ENCODE measurements around the gene BEND7. TPM values are rescaled to one million over a fixed set of nuclear protein-coding genes. Genes with fewer than 3 reads are reported as not detected.

BEND7 gene
- total RNA-seq, 2 experiments from 2014 or later, result not detected

DNA sequence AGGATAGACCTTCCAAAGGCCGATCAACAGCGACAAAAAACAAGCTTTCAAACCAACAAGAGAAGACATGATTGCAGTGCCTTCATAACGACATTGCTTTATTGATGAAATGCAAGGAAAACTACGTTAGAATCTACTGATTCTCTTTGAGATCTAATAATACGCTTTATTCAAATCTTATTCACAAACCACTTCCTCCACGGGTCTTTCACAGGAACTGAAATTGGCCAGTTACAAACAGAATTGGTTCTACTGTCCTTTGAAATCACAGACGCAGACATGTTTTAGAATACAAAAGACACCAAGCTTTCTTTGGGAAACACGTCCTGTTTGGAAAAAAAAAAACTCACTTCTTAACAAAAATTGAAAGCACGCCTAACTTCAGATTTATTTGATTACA is 106.0 kb downstream of the BEND7 start:
- H3K36me3 Mint-ChIP-seq (ENCODE audit: low read depth), result no peaks in the 10 kb centered on the region
- TF ChIP-seq, protein P1, sequence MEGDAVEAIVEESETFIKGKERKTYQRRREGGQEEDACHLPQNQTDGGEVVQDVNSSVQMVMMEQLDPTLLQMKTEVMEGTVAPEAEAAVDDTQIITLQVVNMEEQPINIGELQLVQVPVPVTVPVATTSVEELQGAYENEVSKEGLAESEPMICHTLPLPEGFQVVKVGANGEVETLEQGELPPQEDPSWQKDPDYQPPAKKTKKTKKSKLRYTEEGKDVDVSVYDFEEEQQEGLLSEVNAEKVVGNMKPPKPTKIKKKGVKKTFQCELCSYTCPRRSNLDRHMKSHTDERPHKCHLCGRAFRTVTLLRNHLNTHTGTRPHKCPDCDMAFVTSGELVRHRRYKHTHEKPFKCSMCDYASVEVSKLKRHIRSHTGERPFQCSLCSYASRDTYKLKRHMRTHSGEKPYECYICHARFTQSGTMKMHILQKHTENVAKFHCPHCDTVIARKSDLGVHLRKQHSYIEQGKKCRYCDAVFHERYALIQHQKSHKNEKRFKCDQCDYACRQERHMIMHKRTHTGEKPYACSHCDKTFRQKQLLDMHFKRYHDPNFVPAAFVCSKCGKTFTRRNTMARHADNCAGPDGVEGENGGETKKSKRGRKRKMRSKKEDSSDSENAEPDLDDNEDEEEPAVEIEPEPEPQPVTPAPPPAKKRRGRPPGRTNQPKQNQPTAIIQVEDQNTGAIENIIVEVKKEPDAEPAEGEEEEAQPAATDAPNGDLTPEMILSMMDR (IDR thresholded peaks at IDR 0.05), result no peak

GRCh38 chr10:13421382-13421917 is 107.4 kb downstream of the BEND7 start:
- Mint-ChIP-seq H3K27me3 (peaks cover 13% of the 10 kb centered on the region), H3K36me3 (ENCODE audit: low read depth) (no peaks in the 10 kb centered on the region), H3K9me3 (peaks cover 2% of the 10 kb centered on the region), H3K4me1 (ENCODE audit: low read depth) (no peaks in the 10 kb centered on the region), H3K4me3 (no peak overlapping the region), H3K27ac (no peak overlapping the region)
- intact Hi-C loops (cut with micrococcal nuclease), result no loop called here
- ATAC-seq (no peak), DNase-seq (no peak)
- CTCF ChIA-PET, result no interaction called here
- POLR2A ChIA-PET, result interaction anchor here (0.6 kb wide), 1 partner anchor 18 kb away, joined by 3 read pairs; no protein-coding TSS in a partner anchor
- TF ChIP-seq, protein P1 (IDR thresholded peaks at IDR 0.05), result no peak

More for the DNA sequence above, 106.0 kb downstream of the BEND7 start:
- no peaks in the 10 kb centered on the region for H3K4me1 Mint-ChIP-seq (ENCODE audit: low read depth)
- H3K4me3 Mint-ChIP-seq, result no peak overlapping the region
- no peak for ATAC-seq
- H3K27me3 Mint-ChIP-seq, result peaks cover 15% of the 10 kb centered on the region
- H3K27ac Mint-ChIP-seq, result no peak overlapping the region
- ChIA-PET CTCF (no interaction called here), POLR2A (no interaction called here)
- DNase-seq, result no peak
- intact Hi-C loops (cut with micrococcal nuclease), result no loop called here
- H3K9me3 Mint-ChIP-seq, result peaks cover 2% of the 10 kb centered on the region

DNA sequence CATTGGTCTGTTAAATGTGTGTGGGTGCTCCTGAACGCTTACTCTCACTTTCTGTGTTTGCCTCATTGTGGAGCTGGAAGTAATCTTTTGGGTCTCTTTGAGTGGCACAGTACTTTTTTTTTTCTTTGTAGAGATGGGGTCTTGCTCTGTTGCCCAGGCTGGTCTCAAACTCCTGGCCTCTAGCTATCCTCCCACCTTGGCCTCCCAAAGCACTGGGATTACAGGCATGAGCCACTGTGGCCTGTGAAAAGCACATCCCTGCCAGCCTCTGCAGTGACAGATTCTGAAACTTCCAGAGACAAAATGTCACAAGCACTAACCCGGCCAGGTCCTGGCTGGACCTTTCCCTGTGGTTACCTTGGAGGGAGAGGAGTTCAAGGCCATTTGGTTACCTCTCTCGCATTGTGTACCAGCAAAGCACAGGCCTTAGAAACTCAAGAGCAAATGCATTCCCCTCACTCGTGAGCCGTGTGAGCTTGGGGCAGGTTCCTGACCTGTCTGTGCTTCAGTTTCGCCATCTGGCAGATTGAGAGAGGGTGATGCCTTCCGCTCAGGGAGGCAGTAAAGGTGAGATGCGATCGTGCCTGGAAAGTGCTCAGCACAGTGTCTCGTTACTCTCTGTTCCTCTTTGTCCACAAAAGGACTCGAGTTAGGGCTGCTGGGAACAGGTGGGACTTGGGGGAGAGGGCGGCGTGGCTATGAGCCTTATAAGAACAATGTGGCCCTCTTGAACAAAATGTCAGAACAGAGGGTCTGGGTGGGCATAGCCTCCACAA is 108.1 kb downstream of the BEND7 start:
- CTCF ChIA-PET, result interaction anchor here (0.6 to 1.5 kb wide), 2 partner anchors 19 to 48 kb away, joined by 3 to 6 read pairs; no protein-coding TSS in a partner anchor
- TF ChIP-seq, protein P1 (IDR thresholded peaks at IDR 0.05), result no peak
- Mint-ChIP-seq H3K27ac (no peak overlapping the region), H3K27me3 (peaks cover 10% of the 10 kb centered on the region), H3K36me3 (ENCODE audit: low read depth) (no peaks in the 10 kb centered on the region), H3K4me1 (ENCODE audit: low read depth) (no peaks in the 10 kb centered on the region), H3K4me3 (no peak overlapping the region), H3K9me3 (peaks cover 2% of the 10 kb centered on the region)
- no peak for ATAC-seq
- POLR2A ChIA-PET, result no interaction called here
- no peak for DNase-seq
- intact Hi-C loops (cut with micrococcal nuclease), result no loop called here

DNA sequence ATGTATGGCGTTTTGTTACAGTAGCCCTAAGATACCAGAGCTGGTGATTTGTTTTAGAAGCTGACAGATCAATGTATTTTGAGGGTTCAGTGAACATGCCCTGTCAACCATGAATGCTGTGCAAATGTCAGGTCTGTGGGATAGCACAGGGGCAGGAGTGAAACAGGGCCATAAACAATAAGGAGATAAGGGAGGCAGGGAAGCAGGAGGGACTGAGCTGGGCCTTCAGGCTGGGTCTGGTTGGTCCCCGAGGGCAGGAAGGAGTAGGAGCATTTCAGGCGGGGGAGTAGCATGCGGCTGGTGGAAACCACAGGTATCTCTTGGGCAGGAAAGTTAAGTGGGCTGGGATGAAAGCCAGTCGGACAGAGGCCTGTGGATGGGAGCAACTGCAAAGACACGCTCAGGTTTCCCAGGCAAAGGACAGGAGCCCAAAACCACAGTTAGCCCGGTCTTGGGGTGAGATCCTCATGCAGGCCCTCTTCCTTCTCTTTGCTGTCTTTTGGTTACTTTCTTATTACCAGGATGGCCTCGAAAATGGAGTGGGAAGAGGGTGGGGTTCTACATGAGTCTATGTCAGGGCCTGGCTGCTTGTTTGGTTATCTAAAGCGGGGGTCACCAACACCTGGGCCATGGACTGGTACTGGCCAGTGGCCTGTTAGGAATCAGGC is 111.2 kb downstream of the BEND7 start:
- POLR2A ChIA-PET, result no interaction called here
- CTCF ChIA-PET, result no interaction called here
- DNase-seq (no peak), ATAC-seq (no peak)
- H3K9me3 Mint-ChIP-seq, result peaks cover 2% of the 10 kb centered on the region
- no peaks in the 10 kb centered on the region for H3K4me1 Mint-ChIP-seq (ENCODE audit: low read depth)
- no peak overlapping the region for H3K27ac Mint-ChIP-seq
- no peaks in the 10 kb centered on the region for H3K36me3 Mint-ChIP-seq (ENCODE audit: low read depth)
- intact Hi-C loops (cut with micrococcal nuclease), result no loop called here
- TF ChIP-seq, protein P1 (IDR thresholded peaks at IDR 0.05), result no peak
- no peak overlapping the region for H3K4me3 Mint-ChIP-seq
- H3K27me3 Mint-ChIP-seq, result peaks cover 2% of the 10 kb centered on the region

- DNase-seq (no peak), ATAC-seq (no peak)
- Mint-ChIP-seq H3K27me3 (no peaks in the 10 kb centered on the region), H3K4me1 (ENCODE audit: low read depth) (no peaks in the 10 kb centered on the region), H3K27ac (no peak overlapping the region), H3K9me3 (peaks cover 2% of the 10 kb centered on the region), H3K4me3 (no peak overlapping the region), H3K36me3 (ENCODE audit: low read depth) (no peaks in the 10 kb centered on the region)
- CTCF ChIA-PET, result no interaction called here
- intact Hi-C loops (cut with micrococcal nuclease), result no loop called here
- TF ChIP-seq, protein P1 (IDR thresholded peaks at IDR 0.05), result no peak
- POLR2A ChIA-PET, result no interaction called here
Measured at GRCh38 chr10:13416760-13417159, 112.1 kb downstream of the BEND7 start.

Data from activated CD8-positive, alpha-beta T cell treated with anti-CD3 and anti-CD28 coated beads for 36 hours (primary cell).